HEK293 (cell line): ENCODE measurements around the gene HS3ST3A1.

Experiments
- CTCF ChIA-PET: fragments of 350-600 bp; formaldehyde crosslinking; extraction: SDS; loops from one replicate; lab custom pipeline; 2021; ENCODE audit warnings: antibody characterized with exemption; lab: Yijun Ruan, JAX
- POLR2A ChIA-PET: fragments of 300-600 bp; formaldehyde crosslinking; extraction: SDS; loops from one replicate; lab custom pipeline; 2020; ENCODE audit warnings: antibody characterized with exemption, inconsistent platforms; lab: Yijun Ruan, JAX
- H3K27ac ChIP-seq: fragments of 200-500 bp; sonication (Bioruptor generic); 2 replicates; pipeline ENCODE4 v1.5.1; 2014; ENCODE audit warnings: low read depth, low read length, control low read depth, inconsistent platforms; ENCODE audit errors: extremely low read depth
- H3K36me3 ChIP-seq, 2 experiments: fragments of 200-500 bp in 1 of 2; sonication (Bioruptor generic) in 1 of 2; 1 replicate in 1 of 2; 2 replicates in 1 of 2; pipeline ENCODE4 v1.5.1; 2014 to 2017; ENCODE audit warnings: inconsistent platforms in 2 of 2, low read length in 2 of 2; ENCODE audit not compliant: control insufficient read depth in 2 of 2, insufficient read depth in 1 of 2
- H3K4me1 ChIP-seq: fragments of 200-500 bp; sonication (Bioruptor generic); 2 replicates; pipeline ENCODE4 v1.5.1; 2014; ENCODE audit warnings: mild to moderate bottlenecking, low read length, inconsistent platforms; ENCODE audit not compliant: control insufficient read depth, insufficient read depth
- H3K4me3 ChIP-seq: 2 replicates; pipeline ENCODE4 v1.5.1; 2011; ENCODE audit warnings: low read depth, mild to moderate bottlenecking, control low read depth, low read length, moderate library complexity
- H3K9me3 ChIP-seq: fragments of 200-500 bp; sonication (Bioruptor generic); 2 replicates; pipeline ENCODE4 v1.5.1; 2014; ENCODE audit warnings: low read depth, low read length, inconsistent platforms; ENCODE audit not compliant: control insufficient read depth, insufficient read depth
- ELK4 ChIP-seq: IDR thresholded peaks from 2 replicates; pipeline ENCODE4 v1.6.1; 2011; ENCODE audit warnings: mild to moderate bottlenecking, low read depth, low read length, borderline replicate concordance
- PRDM10 ChIP-seq: fragments of 450-650 bp; formaldehyde crosslinking; IDR thresholded peaks from 2 replicates; pipeline ENCODE4 v1.5.1; 2016; ENCODE audit warnings: missing biosample characterization, missing genetic modification characterization
- ZBTB17 ChIP-seq: fragments of 450-650 bp; formaldehyde crosslinking; IDR thresholded peaks from 2 replicates; pipeline ENCODE4 v1.5.1; 2016; ENCODE audit warnings: missing biosample characterization, missing genetic modification characterization
- ZIC2 ChIP-seq: fragments of 450-650 bp; formaldehyde crosslinking; IDR thresholded peaks from 2 replicates; pipeline ENCODE4 v1.5.1; 2016; ENCODE audit warnings: missing biosample characterization, missing genetic modification characterization
- ZNF112 ChIP-seq: fragments of 450-650 bp; formaldehyde crosslinking; IDR thresholded peaks from 2 replicates; pipeline ENCODE4 v1.5.0; 2017; ENCODE audit warnings: missing biosample characterization, missing genetic modification characterization
- ZNF133 ChIP-seq: fragments of 450-650 bp; formaldehyde crosslinking; IDR thresholded peaks from 2 replicates; pipeline ENCODE4 v1.5.1; 2016; ENCODE audit warnings: missing biosample characterization, missing genetic modification characterization
- ZNF202 ChIP-seq: fragments of 450-650 bp; formaldehyde crosslinking; IDR thresholded peaks from 2 replicates; pipeline ENCODE4 v1.5.1; 2016; ENCODE audit warnings: missing biosample characterization, missing genetic modification characterization, borderline replicate concordance
- ZNF302 ChIP-seq: fragments of 450-650 bp; formaldehyde crosslinking; IDR thresholded peaks from 2 replicates; pipeline ENCODE4 v1.5.1; 2016; ENCODE audit warnings: missing biosample characterization, missing genetic modification characterization, low read depth
- ZNF433 ChIP-seq: fragments of 450-650 bp; formaldehyde crosslinking; IDR thresholded peaks from 2 replicates; pipeline ENCODE4 v1.5.1; 2016; ENCODE audit warnings: missing biosample characterization, missing genetic modification characterization, low read depth
- ZNF521 ChIP-seq: fragments of 450-650 bp; formaldehyde crosslinking; IDR thresholded peaks from 2 replicates; pipeline ENCODE4 v1.5.1; 2017; ENCODE audit warnings: missing biosample characterization, mild to moderate bottlenecking, missing genetic modification characterization
- ZNF654 ChIP-seq: fragments of 450-650 bp; formaldehyde crosslinking; IDR thresholded peaks from 2 replicates; pipeline ENCODE4 v1.5.1; 2016; ENCODE audit warnings: low read depth, missing biosample characterization, missing genetic modification characterization
- ZNF658 ChIP-seq: fragments of 450-650 bp; formaldehyde crosslinking; IDR thresholded peaks from 2 replicates; pipeline ENCODE4; 2016; ENCODE audit warnings: missing biosample characterization, missing genetic modification characterization
- ZNF670 ChIP-seq: fragments of 450-650 bp; formaldehyde crosslinking; IDR thresholded peaks from 2 replicates; pipeline ENCODE4 v1.5.1; 2016; ENCODE audit warnings: missing biosample characterization, missing genetic modification characterization, low read depth
- ZNF768 ChIP-seq: fragments of 450-650 bp; formaldehyde crosslinking; IDR thresholded peaks from 2 replicates; pipeline ENCODE4 v1.5.1; 2018; ENCODE audit warnings: missing biosample characterization, mild to moderate bottlenecking, missing genetic modification characterization
- ZNF792 ChIP-seq: fragments of 450-650 bp; formaldehyde crosslinking; IDR thresholded peaks from 2 replicates; pipeline ENCODE4 v1.5.1; 2016; ENCODE audit warnings: missing biosample characterization, missing genetic modification characterization

Gene HS3ST3A1

GRCh38 chr17:13491491-13491890 is 110.2 kb downstream of the HS3ST3A1 start:
- Histone ChIP-seq H3K4me3 (no peak overlapping the region), H3K36me3 (0 out of 3 replicates have a peak, but pooled peaks cover 0 to 9% of the 10 kb centered on the region in 2 experiments), H3K4me1 (no peaks in the 10 kb centered on the region), H3K27ac (no peak overlapping the region), H3K9me3 (no peaks in the 10 kb centered on the region)
- TF ChIP-seq ZNF521 (no peak), PRDM10 (tag by site-specific recombination) (no peak), ZNF202 (no peak)
- CTCF ChIA-PET = interaction anchor here (0.7 kb wide), 1 partner anchor 1076 kb away, joined by 3 read pairs; no protein-coding TSS in a partner anchor
- POLR2A ChIA-PET = no interaction called here

GRCh38 chr17:13490906-13491482 is 110.7 kb downstream of the HS3ST3A1 start:
- Histone ChIP-seq H3K4me1 (no peaks in the 10 kb centered on the region), H3K9me3 (no peaks in the 10 kb centered on the region), H3K4me3 (no peak overlapping the region), H3K36me3 (0 out of 3 replicates have a peak, but pooled peaks cover 0 to 9% of the 10 kb centered on the region in 2 experiments), H3K27ac (no peak overlapping the region)
- ChIA-PET POLR2A (no interaction called here), CTCF (interaction anchor here (0.7 kb wide), 3 partner anchors 9 to 1076 kb away, joined by 3 read pairs; no protein-coding TSS in a partner anchor)
- TF ChIP-seq ZNF658 (no peak), ZBTB17 (tag by site-specific recombination) (0 out of 2 replicates have a peak, but pooled peaks have one; percentile 30)

GRCh38 chr17:13490427-13490826 is 111.3 kb downstream of the HS3ST3A1 start:
- Histone ChIP-seq H3K36me3 (0 out of 3 replicates have a peak, but pooled peaks cover 0 to 5% of the 10 kb centered on the region in 2 experiments), H3K9me3 (no peaks in the 10 kb centered on the region), H3K4me1 (no peaks in the 10 kb centered on the region), H3K27ac (no peak overlapping the region), H3K4me3 (no peak overlapping the region)
- ChIA-PET POLR2A (no interaction called here), CTCF (interaction anchor here (0.7 kb wide), 2 partner anchors 8 to 153 kb away, joined by 3 read pairs; no protein-coding TSS in a partner anchor)
- TF ChIP-seq ZNF670 (tag by site-specific recombination) = no peak
- no peak for TF ChIP-seq ZNF792 (tag by site-specific recombination)
- no peak for TF ChIP-seq ZNF133
- no peak for TF ChIP-seq ZNF302
- TF ChIP-seq ZNF433 = no peak
- TF ChIP-seq ZNF768 (tag by site-specific recombination) = no peak
- no peak for TF ChIP-seq ZIC2 (tag by site-specific recombination)
- no peak for TF ChIP-seq ZNF654 (tag by site-specific recombination)
- TF ChIP-seq ZNF112 (tag by site-specific recombination) = no peak
- TF ChIP-seq ELK4 = no peak
